ENCODE measurements around the gene PAOX. TPM values are rescaled to one million over a fixed set of nuclear protein-coding genes. Genes with fewer than 3 reads are reported as not detected.
A peak's percentile ranks its signal among the peaks of the same experiment; 100 is the strongest.

Gene PAOX
- total and polyA plus RNA-seq, 9 of the 15 experiments (the other 6 are each of a cell fraction or from before 2014, with no cell fraction given) = 0.80 to 6.4 (median 2.6) TPM

- TF ChIP-seq MNT (conservative IDR thresholded peaks at IDR 0.05) (peak; percentile 39 to 77; a peak in 2 of 4 replicates), RBM15 (IDR thresholded peaks at IDR 0.05; ENCODE audit: insufficient read depth, low read length) (no peak), ZBTB9 (CRISPR knock-in tag; IDR thresholded peaks at IDR 0.05) (no peak), VEZF1 (CRISPR knock-in tag; IDR thresholded peaks at IDR 0.05) (peak; percentile 81), POLR2H (tag; IDR thresholded peaks at IDR 0.05; ENCODE audit: low read depth) (no peak), ZNF197 (CRISPR knock-in tag; IDR thresholded peaks at IDR 0.05; ENCODE audit: low read depth) (no peak), PRMT5 (CRISPR knock-in tag; IDR thresholded peaks at IDR 0.05) (no peak), ERF (CRISPR knock-in tag; IDR thresholded peaks at IDR 0.05) (no peak), SUPT5H (IDR thresholded peaks at IDR 0.05) (peak; percentile 68), FOXK1 (CRISPR knock-in tag; IDR thresholded peaks at IDR 0.05; ENCODE audit: borderline replicate concordance) (no peak), ZNF695 (CRISPR knock-in tag; IDR thresholded peaks at IDR 0.05) (no peak), KDM2B (CRISPR knock-in tag; IDR thresholded peaks at IDR 0.05) (no peak), USF2 (CRISPR knock-in tag; IDR thresholded peaks at IDR 0.05) (no peak), ZNF239 (CRISPR knock-in tag; IDR thresholded peaks at IDR 0.05) (no peak)
Observed at GRCh38 chr10:133357285-133358161, 21.5 kb upstream of the PAOX start, which contains the start of gene FUOM (continued).

All from K562 (cell line).